ENCODE measurements around the gene DNAH11. TPM values are rescaled to one million over a fixed set of nuclear protein-coding genes. Genes with fewer than 3 reads are reported as not detected.

The DNAH11 gene
- total and polyA plus RNA-seq, 8 donors, result 0.86 to 7.6 (median 3.5) TPM

- Histone ChIP-seq H3K4me3 (no peak overlapping the region), H3K27ac (no peak overlapping the region), H3K9me3 (no peaks in the 10 kb centered on the region), H3K27me3 (no peaks in the 10 kb centered on the region), H3K4me1 (no peaks in the 10 kb centered on the region), H3K36me3 (peaks cover 5 to 30% of the 10 kb centered on the region in 2 donors)
- intact Hi-C loops (cut with DNase I), result no loop called here
- ATAC-seq (no peak), DNase-seq (no peak)
- TF ChIP-seq CTCF (IDR thresholded peaks at IDR 0.05), result no peak
Observed at GRCh38 chr7:21912931-21913780, 370.3 kb downstream of the DNAH11 start.

- intact Hi-C loops (cut with DNase I), result no loop called here
- Histone ChIP-seq H3K9me3 (no peaks in the 10 kb centered on the region), H3K27ac (no peak overlapping the region), H3K4me1 (no peaks in the 10 kb centered on the region), H3K4me3 (no peak overlapping the region), H3K36me3 (peaks cover 5 to 24% of the 10 kb centered on the region in 2 donors), H3K27me3 (no peaks in the 10 kb centered on the region)
- ATAC-seq (no peak), DNase-seq (no peak)
- no peak for TF ChIP-seq CTCF (IDR thresholded peaks at IDR 0.05)
Observed at GRCh38 chr7:21914671-21915070, 371.8 kb downstream of the DNAH11 start.

- Histone ChIP-seq H3K9me3 (no peaks in the 10 kb centered on the region), H3K36me3 (peaks cover 5 to 24% of the 10 kb centered on the region in 2 donors), H3K27ac (no peak overlapping the region), H3K4me3 (no peak overlapping the region), H3K4me1 (no peaks in the 10 kb centered on the region), H3K27me3 (no peaks in the 10 kb centered on the region)
- no peak for TF ChIP-seq CTCF (IDR thresholded peaks at IDR 0.05)
- intact Hi-C loops (cut with DNase I), result no loop called here
- ATAC-seq (no peak), DNase-seq (no peak)
Observed at GRCh38 chr7:21915140-21915539, 372.3 kb downstream of the DNAH11 start.

- no peak for ATAC-seq
- H3K9me3 ChIP-seq, result no peaks in the 10 kb centered on the region
- H3K27me3 ChIP-seq, result no peaks in the 10 kb centered on the region
- H3K4me3 ChIP-seq, result no peak overlapping the region
- H3K27ac ChIP-seq, result no peak overlapping the region
- intact Hi-C loops (cut with DNase I), result no loop called here
- H3K4me1 ChIP-seq, result no peaks in the 10 kb centered on the region
- DNase-seq, result no peak
- no peak for TF ChIP-seq CTCF (IDR thresholded peaks at IDR 0.05)
- peaks cover 5 to 24% of the 10 kb centered on the region in 2 donors for H3K36me3 ChIP-seq
Observed at GRCh38 chr7:21916176-21916575, 373.3 kb downstream of the DNAH11 start.

- Histone ChIP-seq H3K27me3 (no peaks in the 10 kb centered on the region), H3K4me3 (no peak overlapping the region), H3K4me1 (no peaks in the 10 kb centered on the region), H3K27ac (no peak overlapping the region), H3K9me3 (no peaks in the 10 kb centered on the region), H3K36me3 (peaks cover 5 to 24% of the 10 kb centered on the region in 2 donors)
- intact Hi-C loops (cut with DNase I), result no loop called here
- TF ChIP-seq CTCF (IDR thresholded peaks at IDR 0.05), result no peak
- DNase-seq (no peak), ATAC-seq (no peak)
Observed at GRCh38 chr7:21916629-21917028, 373.8 kb downstream of the DNAH11 start.

All from left lung (tissue), 10 donors.